ENCODE results near the gene SH3PXD2A.

GRCh38 chr10:103762916-103763315 is 92.5 kb downstream of the SH3PXD2A start:
- no peak for TF ChIP-seq CTCF (IDR thresholded peaks at IDR 0.05)
- no peak for TF ChIP-seq POLR2AphosphoS5 (IDR thresholded peaks at IDR 0.05)
